Bladder microvascular endothelial cell (primary cell): Measurements from ENCODE around the gene AQP4. TPM values are rescaled to one million over a fixed set of nuclear protein-coding genes. Genes with fewer than 3 reads are reported as not detected.

ENCODE experiments used
- total RNA-seq: library from RNA; depleted of rRNA; stranded (reverse); fragments of >200 nt; gene quantifications from 2 replicates; pipeline ENCODE4 v1.2.3, GENCODE V29; 2014

AQP4 gene, protein sequence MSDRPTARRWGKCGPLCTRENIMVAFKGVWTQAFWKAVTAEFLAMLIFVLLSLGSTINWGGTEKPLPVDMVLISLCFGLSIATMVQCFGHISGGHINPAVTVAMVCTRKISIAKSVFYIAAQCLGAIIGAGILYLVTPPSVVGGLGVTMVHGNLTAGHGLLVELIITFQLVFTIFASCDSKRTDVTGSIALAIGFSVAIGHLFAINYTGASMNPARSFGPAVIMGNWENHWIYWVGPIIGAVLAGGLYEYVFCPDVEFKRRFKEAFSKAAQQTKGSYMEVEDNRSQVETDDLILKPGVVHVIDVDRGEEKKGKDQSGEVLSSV
- total RNA-seq: 0.16 TPM in 1 of 2 replicates, not detected in the other

DNA sequence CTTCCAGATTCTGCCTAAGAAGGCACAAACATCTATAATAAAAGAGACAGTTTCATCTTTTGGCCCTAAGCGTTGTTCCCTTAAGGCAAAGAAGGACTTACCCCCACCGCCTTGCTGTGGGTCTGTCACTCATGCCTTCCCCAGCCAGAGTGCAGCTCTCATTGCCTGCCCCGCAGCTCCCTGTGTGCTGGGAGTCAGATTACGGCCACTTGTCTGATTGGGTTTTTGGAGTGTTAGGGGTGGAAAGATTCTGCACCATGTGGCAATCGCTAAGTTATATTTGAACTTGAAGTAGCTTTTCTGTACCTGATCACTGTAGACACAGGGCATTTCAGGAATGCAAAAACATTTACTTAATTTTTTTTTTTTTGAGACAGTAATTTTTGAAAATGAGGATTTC, at the start of gene AQP4:
TSS of gene AQP4 (minus strand) at position 151 of the 400 bp plus-strand sequence. CDS start at position 133, 18 bp downstream.

